ENCODE measurements around the gene UCP3.

The UCP3 gene

GRCh38 chr11:73956876-73957653, 51.8 kb downstream of the UCP3 start:
- no peak for DNase-seq (ENCODE audit: low read depth in 3 of 3)

GRCh38 chr11:73951797-73952196, 57.1 kb downstream of the UCP3 start:
- no peak for DNase-seq (ENCODE audit: low read depth in 3 of 3)

GRCh38 chr11:73950869-73951710, 57.8 kb downstream of the UCP3 start, which contains the start of gene DNAJB13:
TSS of gene DNAJB13 (plus strand) at chr11:73951026. CDS start at chr11:73951070, 44 bp downstream.
- DNase-seq (ENCODE audit: low read depth in 3 of 3): no peak
